CD4-positive, alpha-beta T cell treated with Interleukin-12 subunit alpha and Interleukin-12 subunit beta, for 1 hour (primary cell): ENCODE measurements around the gene IL1A.
A peak's percentile ranks its signal among the peaks of the same experiment; 100 is the strongest.

Experiments
- DNase-seq: peaks from one replicate; pipeline ENCODE4 v3.0.0-alpha.2; 2020

Gene IL1A

GRCh38 chr2:112757265-112757664 is 27.0 kb downstream of the IL1A start:
- no peak for DNase-seq

GRCh38 chr2:112756207-112756606 is 28.1 kb downstream of the IL1A start:
- DNase-seq, result no peak

GRCh38 chr2:112755444-112755843 is 28.8 kb downstream of the IL1A start:
- no peak for DNase-seq

DNA sequence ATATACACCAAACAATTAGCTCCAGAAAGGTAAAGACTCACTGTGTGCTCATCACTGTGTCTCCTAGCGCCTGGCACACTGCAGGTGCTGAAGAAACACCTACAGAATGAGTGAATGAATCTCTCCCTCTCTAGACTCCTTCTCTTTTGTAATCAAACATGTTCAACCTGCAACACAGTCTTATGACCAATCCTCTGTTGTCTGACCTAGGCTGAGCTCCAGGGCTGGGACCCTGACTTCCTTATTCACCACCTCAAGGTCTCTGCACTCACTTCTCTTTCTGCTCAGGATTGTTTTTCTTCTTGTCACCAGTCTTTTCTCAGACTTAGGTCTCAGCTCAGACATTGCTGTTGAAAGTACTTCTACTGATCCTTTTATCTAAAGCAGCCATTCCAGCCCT is 29.7 kb downstream of the IL1A start:
- no peak for DNase-seq

DNA sequence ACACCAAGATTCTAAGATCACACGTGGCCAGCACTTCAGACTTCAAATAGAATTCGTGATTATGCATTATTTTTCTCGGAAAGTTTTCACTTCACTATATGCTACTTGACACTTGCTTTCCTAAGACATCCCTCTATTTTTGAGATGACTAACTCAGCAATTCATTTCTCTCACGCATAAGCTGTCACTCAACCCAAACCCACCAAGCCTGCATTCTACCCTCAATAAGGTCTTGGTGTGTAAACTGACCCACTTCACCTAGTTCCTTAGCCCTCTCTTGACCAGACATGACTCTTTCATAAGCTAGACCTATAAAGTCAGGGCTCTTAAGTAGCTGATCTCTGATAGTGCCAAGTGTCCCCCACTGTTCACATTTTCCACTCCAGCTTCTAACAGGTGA is 31.6 kb downstream of the IL1A start:
- no peak for DNase-seq

DNA sequence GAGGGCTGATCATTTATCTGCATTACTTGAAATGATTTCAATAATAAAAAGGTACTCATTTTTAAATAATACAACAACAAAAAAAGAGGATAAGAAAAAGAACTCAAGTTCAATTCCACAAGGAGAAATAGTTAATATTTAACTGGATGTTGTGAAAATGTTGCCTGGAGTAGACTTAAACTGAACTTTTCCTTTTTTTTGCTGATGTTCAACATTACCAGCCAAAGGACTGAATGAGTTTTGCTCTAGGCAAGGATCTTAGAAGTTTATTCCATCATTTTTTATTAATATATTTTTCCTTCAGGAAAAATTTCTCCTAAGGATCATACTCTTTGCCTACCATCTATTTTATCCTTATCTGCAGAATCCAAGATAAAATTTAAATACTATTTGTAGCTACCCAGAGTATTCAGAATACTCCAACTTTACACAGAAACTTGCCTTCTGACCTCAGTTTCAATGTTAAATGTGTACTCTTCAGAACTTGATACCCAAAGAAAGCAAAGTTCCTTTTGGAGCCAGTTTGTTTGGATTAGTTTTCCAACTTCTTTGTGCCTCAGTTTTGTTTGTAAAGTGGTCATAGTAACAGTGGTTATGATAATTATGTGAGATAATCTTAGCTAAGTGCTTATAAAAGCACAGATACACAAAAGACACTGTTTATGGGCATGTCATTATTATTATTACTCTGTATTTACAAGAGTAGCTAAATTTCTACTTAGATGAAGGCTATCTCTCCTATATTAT is 32.7 kb downstream of the IL1A start:
- DNase-seq, result no peak

DNA sequence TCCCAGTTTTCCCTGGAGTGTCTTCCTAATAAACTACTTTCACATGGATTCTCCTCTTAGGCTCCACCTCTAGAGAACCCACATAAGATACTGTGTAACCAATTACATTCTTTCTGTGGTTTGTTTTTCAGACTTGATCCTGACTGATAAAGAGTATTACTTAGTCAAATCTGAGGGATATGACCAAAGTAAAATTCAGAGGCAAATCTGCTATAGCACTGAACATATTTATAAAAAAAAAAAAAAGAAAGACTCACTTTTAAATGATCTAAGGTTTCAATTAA is 33.8 kb downstream of the IL1A start:
- no peak for DNase-seq

- peak; percentile 85 for DNase-seq
Observed at GRCh38 chr2:112749755-112750559, 34.3 kb downstream of the IL1A start.

DNA sequence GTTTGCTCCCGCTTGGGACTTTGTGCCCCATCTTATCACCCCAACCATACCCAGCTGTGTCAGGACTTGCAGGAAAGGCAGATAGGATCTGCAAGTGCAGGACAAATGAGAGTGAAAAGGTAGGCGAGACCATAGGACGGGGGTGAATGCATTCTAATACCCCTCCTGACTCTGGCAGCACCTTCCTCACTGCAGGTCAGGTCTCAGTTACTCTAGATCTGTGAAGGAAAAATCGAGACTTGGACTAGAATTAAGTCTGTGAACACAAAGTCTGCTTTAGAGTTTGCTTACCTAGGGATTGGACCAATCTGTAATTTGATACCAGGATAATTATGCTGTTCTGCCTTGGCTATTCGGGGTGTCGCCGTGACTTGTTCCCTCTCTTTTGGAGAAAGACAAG is 43.8 kb downstream of the IL1A start:
- no peak for DNase-seq

GRCh38 chr2:112737542-112738232 is 46.6 kb downstream of the IL1A start:
- no peak for DNase-seq

DNA sequence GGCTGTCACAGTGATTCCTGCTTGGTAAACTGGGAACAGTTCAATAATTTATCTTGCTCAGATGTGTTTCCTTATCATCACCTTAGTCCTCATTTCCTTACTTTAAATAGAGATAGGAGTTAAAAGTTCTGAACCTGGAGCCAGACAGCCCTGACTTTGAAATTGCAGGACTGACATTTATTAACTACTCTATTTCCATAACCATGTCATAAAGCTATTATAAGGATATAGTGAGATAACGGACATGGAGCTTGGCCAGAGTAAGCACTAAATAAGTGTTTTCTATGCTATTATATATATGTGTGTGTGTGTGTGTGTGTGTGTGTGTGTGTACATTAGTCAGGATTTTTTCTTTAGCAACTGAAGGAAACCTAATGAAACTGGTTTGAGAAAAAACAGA is 50.4 kb downstream of the IL1A start:
- DNase-seq, result no peak

DNA sequence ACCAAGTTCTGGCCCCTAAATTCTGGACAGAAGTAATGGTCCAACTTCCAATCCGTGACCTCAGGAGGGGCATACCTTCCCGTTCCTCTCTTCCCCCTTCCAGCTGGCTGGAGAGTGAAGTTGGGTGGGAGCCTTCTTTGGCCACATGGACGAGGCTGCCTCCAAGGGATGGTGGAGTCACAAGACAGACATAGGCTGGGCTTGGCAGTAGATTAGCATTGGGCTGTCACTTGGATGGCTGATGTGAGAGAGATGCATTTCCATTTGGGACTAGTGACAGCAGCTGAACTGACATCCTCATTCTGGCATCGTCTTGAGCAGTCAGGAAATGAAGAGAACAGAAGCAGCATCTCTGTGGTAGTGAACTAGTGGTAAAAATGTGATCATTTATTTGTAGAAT is 50.8 kb downstream of the IL1A start:
- DNase-seq, result no peak

DNA sequence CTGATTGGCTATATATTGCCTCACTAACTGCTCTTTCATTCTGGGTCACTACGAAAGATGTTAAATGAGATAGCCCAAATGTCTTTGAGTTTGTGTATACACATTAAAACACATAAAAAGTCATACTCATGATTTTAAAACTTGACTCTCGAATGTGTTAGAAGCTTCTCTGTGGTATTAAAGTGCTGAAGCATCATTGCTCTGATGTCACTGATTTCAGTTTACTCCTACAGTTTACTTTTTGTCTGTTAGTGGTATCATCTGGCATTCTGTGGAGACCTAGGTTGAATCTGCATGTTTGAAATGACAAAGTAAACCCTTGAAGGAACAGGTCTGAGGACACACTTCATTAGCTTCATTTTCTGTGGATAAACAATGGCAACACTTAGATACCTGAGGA is 52.8 kb downstream of the IL1A start:
- no peak for DNase-seq

- DNase-seq, result no peak
Observed at GRCh38 chr2:112730791-112731190, 53.5 kb downstream of the IL1A start.

GRCh38 chr2:112730216-112730615 is 54.1 kb downstream of the IL1A start:
- no peak for DNase-seq

DNA sequence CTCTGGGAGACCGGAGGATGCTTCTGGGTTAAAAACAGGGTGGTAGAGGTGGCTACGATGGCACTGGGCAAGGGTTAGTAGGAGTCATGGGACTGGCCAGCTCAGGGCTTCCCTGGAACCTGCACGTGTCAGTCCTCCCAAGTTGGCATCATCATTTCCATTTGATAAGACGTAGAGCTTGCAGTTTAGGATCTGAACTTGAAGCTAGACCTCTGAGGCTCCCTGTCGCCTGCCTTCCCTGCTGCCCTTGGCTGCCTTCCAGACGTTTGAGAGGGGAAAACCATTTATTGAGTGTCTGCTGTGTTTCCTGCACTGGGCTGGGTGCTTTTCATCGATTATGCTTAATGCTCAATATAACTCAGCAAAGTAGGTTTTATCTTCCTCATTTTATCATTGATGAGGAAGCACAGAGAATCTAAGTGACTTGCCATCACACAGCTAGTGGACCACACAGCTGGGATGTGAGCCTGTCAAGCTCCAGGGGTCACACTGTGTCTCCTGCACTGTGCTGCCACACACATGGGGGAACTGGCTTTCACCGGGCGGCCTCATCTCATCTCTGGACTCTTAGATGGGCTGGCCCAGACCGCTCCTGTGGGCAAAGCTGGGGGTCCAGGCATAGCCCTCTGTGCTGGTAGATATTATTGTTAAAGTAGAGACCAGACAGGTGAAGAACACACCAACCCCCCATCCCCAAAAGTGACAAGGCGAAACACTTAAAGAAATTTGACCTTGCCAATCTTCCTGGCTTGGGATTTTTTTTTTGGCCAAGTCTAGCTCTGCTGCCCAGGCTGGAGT is 55.7 kb downstream of the IL1A start:
- DNase-seq, result no peak

DNA sequence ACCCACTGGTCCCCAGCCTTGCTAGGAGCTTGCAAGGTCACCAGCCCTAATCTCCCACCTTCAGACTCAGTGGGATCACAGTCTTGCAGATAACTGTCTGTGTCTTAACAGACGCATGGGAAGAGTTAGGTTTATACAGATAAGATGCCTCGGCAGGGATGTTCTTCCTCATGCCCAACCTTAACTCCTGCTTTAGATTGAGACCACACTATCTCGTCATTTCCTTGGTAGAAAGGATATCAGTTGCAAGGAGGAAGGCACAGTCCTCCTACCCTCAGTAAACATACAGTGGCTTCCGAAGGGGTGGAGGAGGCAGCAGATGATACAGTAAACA is 56.3 kb downstream of the IL1A start:
- DNase-seq, result no peak

- no peak for DNase-seq
Observed at GRCh38 chr2:112727276-112728028, 56.8 kb downstream of the IL1A start.

DNA sequence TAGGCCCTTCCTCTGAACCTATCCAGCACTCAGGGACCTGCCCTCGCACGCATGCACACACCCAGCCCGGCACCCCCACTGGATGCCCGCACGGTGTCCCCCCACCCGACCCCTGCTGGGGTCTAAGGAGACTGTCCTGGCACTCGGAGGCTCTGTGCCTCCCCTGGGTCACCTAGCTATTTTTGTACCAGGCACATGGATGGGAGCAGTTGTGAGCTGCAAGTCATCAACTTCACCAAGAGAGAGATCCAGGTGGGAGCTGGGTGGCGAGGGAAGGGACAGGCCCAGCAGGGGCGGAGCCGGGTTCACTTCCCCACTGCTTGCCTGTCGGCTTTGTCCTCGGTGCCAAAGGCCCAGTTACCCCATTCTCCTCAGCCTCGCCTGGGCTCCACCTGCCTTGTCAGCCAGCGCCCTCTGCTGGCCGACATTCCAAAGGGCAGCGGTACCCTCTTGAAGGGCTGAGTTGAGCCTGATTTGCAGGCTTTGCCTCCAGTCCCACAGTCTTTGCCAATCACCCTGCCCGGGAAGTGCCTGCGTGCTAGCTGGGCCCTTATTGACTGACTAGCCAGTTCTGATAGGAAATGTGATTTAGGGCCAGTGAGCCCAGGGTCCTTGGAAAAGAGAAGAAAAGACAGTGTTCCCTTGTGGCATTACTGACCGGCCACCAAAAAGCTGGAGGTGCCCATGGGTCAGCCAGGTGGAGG is 57.7 kb downstream of the IL1A start:
- DNase-seq, result peak; percentile 89

DNA sequence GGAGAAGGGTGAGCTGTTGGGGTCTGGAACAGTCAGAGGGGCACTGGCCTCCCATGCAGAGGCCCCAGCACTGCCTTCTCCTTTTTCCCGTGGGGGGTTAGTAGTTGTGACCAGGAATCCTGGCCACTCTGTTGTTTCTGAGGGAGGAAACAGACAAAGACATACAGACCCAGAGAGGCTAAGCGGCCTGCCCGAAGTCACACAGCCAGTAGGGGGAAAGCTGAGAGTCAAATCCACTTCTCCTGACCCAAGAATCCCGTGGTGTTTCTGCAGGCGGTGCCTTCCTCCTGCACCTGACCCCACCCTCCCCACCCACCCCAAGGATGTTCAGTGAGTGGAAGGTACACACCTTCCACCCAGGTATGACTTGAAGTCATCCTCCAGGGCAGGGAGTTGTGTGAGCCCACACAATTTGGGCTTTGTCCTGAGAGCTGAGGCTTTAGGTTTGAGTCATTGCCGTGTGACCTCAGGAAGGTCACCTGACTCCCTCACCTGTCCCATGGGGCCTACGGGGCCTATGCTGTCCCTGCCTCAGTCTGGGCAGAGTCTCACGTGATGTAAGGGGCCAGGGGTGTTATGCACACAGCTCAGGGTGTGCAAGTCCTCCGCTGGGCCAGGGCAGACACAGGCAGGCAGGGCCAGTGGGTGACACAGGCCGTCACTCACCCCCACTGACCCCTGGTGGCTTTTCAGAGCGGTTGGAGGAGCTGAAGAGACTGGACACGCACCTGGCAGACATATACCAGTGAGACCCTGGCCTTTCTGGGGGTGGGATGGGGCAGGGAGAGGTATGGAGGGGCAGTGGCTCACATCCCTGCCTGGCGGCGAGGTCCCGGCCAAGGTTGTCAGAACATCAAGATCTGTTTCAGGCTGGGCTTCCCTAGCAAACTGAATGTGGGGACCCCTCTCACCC is 58.5 kb downstream of the IL1A start:
- no peak for DNase-seq
